Esophagus muscularis mucosa (tissue), 4 donors: ENCODE results near the gene MEIS2. TPM values are rescaled to one million over a fixed set of nuclear protein-coding genes. Genes with fewer than 3 reads are reported as not detected.

Experiments
- DNase-seq: peaks from one replicate; pipeline ENCODE4 v3.0.0-alpha.2; 2017; ENCODE audit errors: extremely low spot score
- H3K27ac ChIP-seq, 4 donors: fragments of 200-600 bp; sonication (generic); replicated peaks in 1 of 4; 1 replicate in 3 of 4; 2 replicates in 1 of 4; pipeline ENCODE4 v1.5.1; 2016 to 2019; ENCODE audit warnings: mild to moderate bottlenecking in 1 of 4
- H3K27me3 ChIP-seq, 4 donors: fragments of 200-600 bp; sonication (generic); one replicate each; pipeline versions ENCODE4 v1.5.1 to v1.6.0; 2016 to 2019
- H3K36me3 ChIP-seq, 4 donors: fragments of 200-600 bp; sonication (generic); one replicate each; pipeline ENCODE4 v1.5.1; 2016 to 2019
- H3K4me1 ChIP-seq, 4 donors: fragments of 200-600 bp; sonication (generic); one replicate each; pipeline ENCODE4 v1.5.1; 2016 to 2019
- H3K4me3 ChIP-seq, 4 donors: fragments of 200-600 bp; sonication (generic); 1 replicate in 2 of 4; 2 replicates in 2 of 4; pipeline ENCODE4 v1.5.1; 2016 to 2019; ENCODE audit warnings: mild to moderate bottlenecking in 4 of 4, moderate library complexity in 1 of 4
- H3K9me3 ChIP-seq, 4 donors: fragments of 200-600 bp; sonication (generic); 1 replicate in 3 of 4; 2 replicates in 1 of 4; pipeline ENCODE4 v1.5.1; 2016 to 2019
- EP300 ChIP-seq: sonication (generic); formaldehyde crosslinking; IDR thresholded peaks from one replicate; pipeline ENCODE4 v1.6.1; 2017; ENCODE audit warnings: antibody characterized with exemption
- POLR2A ChIP-seq: fragments of 450-650 bp; IDR thresholded peaks from one replicate; pipeline ENCODE4 v1.6.1; 2017; ENCODE audit warnings: antibody characterized with exemption, moderate library complexity, mild to moderate bottlenecking, low read depth
- POLR2AphosphoS5 ChIP-seq, 2 donors: sonication (generic); formaldehyde crosslinking; IDR thresholded peaks; one replicate each; pipeline ENCODE4 v1.6.1; 2017; ENCODE audit warnings: antibody characterized with exemption in 2 of 2
- WGBS: methylation state at CpG from one replicate; pipeline ENCODE4 v1.1.5; 2018; 5-methylcytosine and 5-hydroxymethylcytosine counted together
- intact Hi-C: fragments of 100-400 bp; cut with DNase I; formaldehyde crosslinking; loops from one replicate; pipeline ENCODE4 v1.15.1; 2023
- total RNA-seq, 4 donors: library from RNA; depleted of rRNA; stranded (reverse); fragments of >200 nt; gene quantifications; one replicate each; pipeline versions ENCODE4 v1.1.0 to v1.2.1, GENCODE V29; 2016
- TF ChIP-seq, protein P1 (sequence below), 3 experiments: fragments of 200-600 bp in 2 of 3; fragments of 450-650 bp in 1 of 3; sonication (generic) in 2 of 3; IDR thresholded peaks; one replicate each; pipeline ENCODE4 v1.5.1; 2017 to 2019; ENCODE audit warnings: antibody characterized with exemption in 3 of 3, mild to moderate bottlenecking in 2 of 3, moderate library complexity in 1 of 3

The MEIS2 gene
- total RNA-seq, 4 donors from 2014 or later: 53.8 to 106 (median 63.3) TPM

DNA sequence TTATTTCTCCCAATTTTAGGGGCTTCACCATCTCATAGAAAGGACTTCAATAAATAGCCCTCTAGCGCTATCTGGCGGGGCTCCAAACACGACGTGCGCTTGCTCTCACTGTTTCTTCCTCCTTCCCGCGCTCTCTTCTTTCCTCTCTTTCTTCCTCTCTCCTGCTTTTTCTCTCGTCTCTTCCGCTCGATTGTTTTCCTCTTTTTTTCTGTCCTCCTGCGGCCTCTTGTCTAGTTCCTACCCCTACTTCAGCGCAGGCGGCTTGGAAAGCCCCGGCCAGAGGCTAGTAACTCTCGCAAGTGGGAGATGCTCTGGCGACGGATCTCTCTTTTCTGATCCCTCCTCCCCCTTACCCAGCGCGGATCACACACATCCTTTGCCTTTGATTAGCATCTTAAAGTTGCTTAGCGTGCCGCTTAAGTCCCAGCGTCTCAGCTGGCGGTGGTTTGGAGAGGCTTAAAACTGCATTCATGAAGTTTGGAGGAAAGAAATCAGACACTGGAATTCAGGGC is 6.2 kb upstream of the MEIS2 start:
- intact Hi-C loops: loop anchor here (2.0 kb wide), 1 partner anchor 222 kb away; no protein-coding TSS in a partner anchor
- H3K4me1 ChIP-seq: peaks cover 5 to 45% (median 30%) of the 10 kb centered on the region in 4 donors
- TF ChIP-seq, protein P1, sequence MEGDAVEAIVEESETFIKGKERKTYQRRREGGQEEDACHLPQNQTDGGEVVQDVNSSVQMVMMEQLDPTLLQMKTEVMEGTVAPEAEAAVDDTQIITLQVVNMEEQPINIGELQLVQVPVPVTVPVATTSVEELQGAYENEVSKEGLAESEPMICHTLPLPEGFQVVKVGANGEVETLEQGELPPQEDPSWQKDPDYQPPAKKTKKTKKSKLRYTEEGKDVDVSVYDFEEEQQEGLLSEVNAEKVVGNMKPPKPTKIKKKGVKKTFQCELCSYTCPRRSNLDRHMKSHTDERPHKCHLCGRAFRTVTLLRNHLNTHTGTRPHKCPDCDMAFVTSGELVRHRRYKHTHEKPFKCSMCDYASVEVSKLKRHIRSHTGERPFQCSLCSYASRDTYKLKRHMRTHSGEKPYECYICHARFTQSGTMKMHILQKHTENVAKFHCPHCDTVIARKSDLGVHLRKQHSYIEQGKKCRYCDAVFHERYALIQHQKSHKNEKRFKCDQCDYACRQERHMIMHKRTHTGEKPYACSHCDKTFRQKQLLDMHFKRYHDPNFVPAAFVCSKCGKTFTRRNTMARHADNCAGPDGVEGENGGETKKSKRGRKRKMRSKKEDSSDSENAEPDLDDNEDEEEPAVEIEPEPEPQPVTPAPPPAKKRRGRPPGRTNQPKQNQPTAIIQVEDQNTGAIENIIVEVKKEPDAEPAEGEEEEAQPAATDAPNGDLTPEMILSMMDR (IDR thresholded peaks at IDR 0.05): peak; percentile 11 to 31 (median 17)
- TF ChIP-seq EP300 (no peak), POLR2AphosphoS5 (IDR thresholded peaks at IDR 0.05) (peak in 1 of 2 donors; percentile 15)
- H3K4me3 ChIP-seq: peak overlapping the region; percentile 52 to 80 (median 56)
- no peak for DNase-seq
- H3K36me3 ChIP-seq: no peaks in the 10 kb centered on the region
- H3K27ac ChIP-seq: peak overlapping the region; percentile 86 to 98 (median 92)
- WGBS: 5% methylated on average over 23 of the region's 23 CpGs
- H3K27me3 ChIP-seq: peaks cover 0 to 8% (median 2%) of the 10 kb centered on the region in 4 donors
- no peaks in the 10 kb centered on the region for H3K9me3 ChIP-seq

DNA sequence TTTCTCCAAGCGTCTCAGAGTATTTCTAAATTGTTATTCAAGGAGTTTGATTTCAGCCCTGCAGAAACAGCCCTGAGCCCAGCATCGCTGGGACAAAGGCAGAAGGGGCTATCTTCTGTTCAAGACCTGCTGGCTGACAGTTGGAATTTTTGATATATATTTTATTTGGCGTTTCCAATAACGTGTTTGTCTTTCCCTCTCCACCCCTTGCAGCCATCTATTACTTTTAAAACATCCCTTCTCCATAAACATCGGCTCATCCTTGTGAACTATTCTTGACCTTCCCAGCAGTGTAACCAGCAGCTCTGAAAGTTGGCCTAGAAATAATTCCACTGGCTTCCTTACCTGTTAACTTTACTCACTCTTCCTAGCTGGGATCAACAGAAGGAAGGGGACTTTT is 5.5 kb upstream of the MEIS2 start:
- Histone ChIP-seq H3K9me3 (no peaks in the 10 kb centered on the region), H3K4me3 (peak overlapping the region; percentile 8 to 80 (median 54)), H3K4me1 (peaks cover 5 to 39% (median 26%) of the 10 kb centered on the region in 4 donors), H3K36me3 (no peaks in the 10 kb centered on the region), H3K27me3 (peaks cover 0 to 8% (median 2%) of the 10 kb centered on the region in 4 donors), H3K27ac (peak overlapping the region; percentile 86 to 98 (median 92))
- no peak for DNase-seq
- WGBS: 44% methylated on average over 5 of the region's 5 CpGs
- intact Hi-C loops: loop anchor here (2.0 kb wide), 1 partner anchor 221 kb away; no protein-coding TSS in a partner anchor
- TF ChIP-seq POLR2A (no peak), POLR2AphosphoS5 (IDR thresholded peaks at IDR 0.05) (no peak), EP300 (no peak)
- TF ChIP-seq, protein P1 (IDR thresholded peaks at IDR 0.05): no peak

DNA sequence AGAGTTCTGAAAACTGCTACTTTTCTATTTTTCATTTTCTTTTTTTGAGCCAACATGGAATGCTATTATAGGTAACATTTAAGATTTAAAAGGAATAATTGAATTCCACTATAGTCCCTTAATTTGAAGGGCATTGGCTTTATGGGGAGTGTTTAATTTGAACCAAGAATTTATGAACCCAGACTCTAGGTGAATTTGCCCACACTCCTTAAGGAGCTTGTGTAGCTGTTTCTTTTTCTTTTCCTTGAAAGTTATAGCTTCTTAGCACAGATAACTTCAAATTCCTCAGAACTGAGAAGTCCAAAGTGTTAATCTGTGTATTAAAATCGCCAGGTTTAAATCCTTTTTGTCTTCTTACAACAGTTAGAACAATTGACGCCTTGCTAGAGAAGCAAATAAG is 4.7 kb upstream of the MEIS2 start:
- WGBS: 44% methylated on average over 2 of the region's 2 CpGs
- DNase-seq: no peak
- TF ChIP-seq, protein P1 (IDR thresholded peaks at IDR 0.05): no peak
- TF ChIP-seq POLR2AphosphoS5 (IDR thresholded peaks at IDR 0.05) (no peak), POLR2A (no peak), EP300 (no peak)
- Histone ChIP-seq H3K4me3 (peak overlapping the region; percentile 65 to 88 (median 80)), H3K9me3 (no peaks in the 10 kb centered on the region), H3K27ac (peak overlapping the region; percentile 86 to 98 (median 92)), H3K36me3 (no peaks in the 10 kb centered on the region), H3K4me1 (peaks cover 0 to 32% (median 22%) of the 10 kb centered on the region in 4 donors), H3K27me3 (peaks cover 0 to 8% (median 2%) of the 10 kb centered on the region in 4 donors)
- intact Hi-C loops: no loop called here

DNA sequence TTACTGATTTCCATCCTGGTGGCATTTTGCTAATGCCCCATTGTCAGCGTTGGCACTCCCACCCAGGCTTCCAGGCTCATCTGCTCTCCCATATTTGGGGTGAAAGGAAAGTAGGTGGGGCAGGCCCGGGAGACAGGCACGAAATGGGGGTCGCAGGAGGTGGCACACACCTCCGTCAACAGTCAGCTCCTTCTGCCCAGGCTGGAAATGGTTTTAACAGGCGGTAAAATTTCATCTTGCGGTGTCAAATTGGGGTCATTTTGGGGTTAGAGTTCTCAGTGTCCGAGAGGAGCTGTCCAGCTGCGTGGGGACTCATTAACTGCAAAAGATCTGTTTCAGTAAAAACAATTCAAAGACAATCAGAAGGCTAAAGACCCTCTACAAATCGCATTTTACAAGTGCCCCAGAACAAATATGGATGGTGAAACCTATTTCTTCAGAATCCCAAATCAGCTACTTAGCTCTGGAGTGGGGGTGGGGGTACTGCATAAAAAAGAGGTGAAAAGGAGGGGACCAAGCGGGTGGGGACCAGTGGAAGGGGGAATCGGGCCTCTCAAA is 4.2 kb upstream of the MEIS2 start:
- WGBS: 22% methylated on average over 12 of the region's 12 CpGs
- Histone ChIP-seq H3K9me3 (no peaks in the 10 kb centered on the region), H3K4me1 (peaks cover 0 to 31% (median 22%) of the 10 kb centered on the region in 4 donors), H3K27me3 (peaks cover 0 to 8% (median 2%) of the 10 kb centered on the region in 4 donors), H3K27ac (peak overlapping the region; percentile 86 to 98 (median 92)), H3K4me3 (peak overlapping the region; percentile 65 to 88 (median 80)), H3K36me3 (no peaks in the 10 kb centered on the region)
- TF ChIP-seq EP300 (no peak), POLR2AphosphoS5 (IDR thresholded peaks at IDR 0.05) (no peak), POLR2A (no peak)
- TF ChIP-seq, protein P1 (IDR thresholded peaks at IDR 0.05): no peak
- DNase-seq: no peak
- intact Hi-C loops: no loop called here
